GM19099 (cell line): ENCODE results near the gene UBAP2.

ENCODE experiments used
- POLR2A ChIP-seq: IDR thresholded peaks from 3 replicates; pipeline ENCODE4 v1.6.1; 2011; ENCODE audit warnings: low read depth; ENCODE audit not compliant: insufficient read length; ENCODE audit errors: extremely low read depth

Gene UBAP2

GRCh38 chr9:34069831-34070230 is 21.1 kb upstream of the UBAP2 start:
- no peak for TF ChIP-seq POLR2A

- TF ChIP-seq POLR2A = no peak
Measured at GRCh38 chr9:34065541-34065940, 16.9 kb upstream of the UBAP2 start.

GRCh38 chr9:34059954-34060353 is 11.3 kb upstream of the UBAP2 start:
- TF ChIP-seq POLR2A = no peak

- no peak for TF ChIP-seq POLR2A
Measured at GRCh38 chr9:34059281-34059680, 10.6 kb upstream of the UBAP2 start.

GRCh38 chr9:34049630-34050384 is 1.1 kb upstream of the UBAP2 start:
- no peak for TF ChIP-seq POLR2A

- no peak for TF ChIP-seq POLR2A
Measured at GRCh38 chr9:34047864-34048726, 592 bp downstream of the UBAP2 start.

GRCh38 chr9:34046784-34047379 is 1.8 kb downstream of the UBAP2 start:
- TF ChIP-seq POLR2A = no peak

GRCh38 chr9:34045903-34046302 is 2.8 kb downstream of the UBAP2 start:
- no peak for TF ChIP-seq POLR2A

GRCh38 chr9:34037626-34038025 is 11.1 kb downstream of the UBAP2 start:
- TF ChIP-seq POLR2A = no peak

- no peak for TF ChIP-seq POLR2A
Measured at GRCh38 chr9:34036625-34037024, 12.1 kb downstream of the UBAP2 start.

GRCh38 chr9:34035656-34036055 is 13.0 kb downstream of the UBAP2 start:
- no peak for TF ChIP-seq POLR2A

GRCh38 chr9:34034698-34035065 is 14.0 kb downstream of the UBAP2 start:
- no peak for TF ChIP-seq POLR2A

- no peak for TF ChIP-seq POLR2A
Measured at GRCh38 chr9:34032631-34033030, 16.1 kb downstream of the UBAP2 start.

- no peak for TF ChIP-seq POLR2A
Measured at GRCh38 chr9:34027845-34028574, 20.7 kb downstream of the UBAP2 start.

- TF ChIP-seq POLR2A = no peak
Measured at GRCh38 chr9:34025811-34026210, 22.9 kb downstream of the UBAP2 start.
